Neural cell (in vitro differentiated cells): Measurements from ENCODE around the gene MRGPRD. TPM values are rescaled to one million over a fixed set of nuclear protein-coding genes. Genes with fewer than 3 reads are reported as not detected.

Experiments
- H2AFZ ChIP-seq: fragments of 200-600, 300-800 bp; sonication (generic), shearing (Covaris generic); 2 replicates; pipeline ENCODE4 v1.6.0; 2014; ENCODE audit warnings: low read depth, mild to moderate bottlenecking, antibody characterized with exemption, low read length, moderate library complexity
- H3F3A ChIP-seq: fragments of 200-600 bp; shearing (Covaris generic); 2 replicates; pipeline ENCODE4 v1.6.1; 2016; ENCODE audit warnings: mild to moderate bottlenecking, moderate library complexity, mixed read lengths, antibody characterized with exemption, low read length; ENCODE audit not compliant: insufficient read depth, poor library complexity, severe bottlenecking
- H3K27ac ChIP-seq: fragments of 200-600, 300-800 bp; sonication (generic), shearing (Covaris generic); 2 replicates; pipeline ENCODE4 v1.5.1; 2014; ENCODE audit warnings: mild to moderate bottlenecking, low read length, moderate library complexity
- H3K27me3 ChIP-seq: fragments of 300-800, 200-600 bp; sonication (generic), shearing (Covaris generic); 2 replicates; pipeline ENCODE4 v1.6.0; 2014; ENCODE audit warnings: mild to moderate bottlenecking, low read depth, low read length, moderate library complexity; ENCODE audit not compliant: insufficient read depth
- H3K36me3 ChIP-seq: fragments of 300-800, 200-600 bp; sonication (generic), shearing (Covaris generic); 2 replicates; pipeline ENCODE4 v1.5.1; 2014; ENCODE audit warnings: mild to moderate bottlenecking, antibody characterized with exemption, low read length, moderate library complexity; ENCODE audit not compliant: insufficient read depth
- H3K4me2 ChIP-seq: fragments of 300-800, 200-600 bp; sonication (generic), shearing (Covaris generic); 2 replicates; pipeline ENCODE4 v1.6.0; 2014; ENCODE audit warnings: mild to moderate bottlenecking, low read length
- H3K4me3 ChIP-seq: fragments of 300-800, 200-600 bp; sonication (generic), shearing (Covaris generic); 2 replicates; pipeline ENCODE4 v1.5.1; 2014; ENCODE audit warnings: mild to moderate bottlenecking, low read length, moderate library complexity
- H3K79me2 ChIP-seq: fragments of 200-600 bp; shearing (Covaris generic); replicated peaks from 2 replicates; pipeline ENCODE4 v1.6.0; 2014; ENCODE audit warnings: mild to moderate bottlenecking, low read length, moderate library complexity; ENCODE audit not compliant: insufficient read depth
- H3K9ac ChIP-seq: fragments of 300-800, 200-600 bp; sonication (generic), shearing (Covaris generic); 2 replicates; pipeline ENCODE4 v1.6.1; 2016; ENCODE audit warnings: mild to moderate bottlenecking, low read length, mixed read lengths
- H3K9me2 ChIP-seq: fragments of 200-600 bp; shearing (Covaris generic); 2 replicates; pipeline ENCODE4 v1.6.1; 2016; ENCODE audit warnings: mild to moderate bottlenecking, low read length, mixed read lengths; ENCODE audit not compliant: insufficient read depth
- H3K9me3 ChIP-seq: fragments of 200-600, 300-800 bp; sonication (generic), shearing (Covaris generic); 2 replicates; pipeline ENCODE4 v1.6.1; 2016; ENCODE audit warnings: mild to moderate bottlenecking, mixed run types, low read length, moderate library complexity, mixed read lengths
- H4K20me1 ChIP-seq: fragments of 200-600 bp; shearing (Covaris generic); 2 replicates; pipeline ENCODE4 v1.6.1; 2016; ENCODE audit warnings: mild to moderate bottlenecking, mixed run types; ENCODE audit not compliant: insufficient read depth
- EP300 ChIP-seq: fragments of 450-650 bp; conservative IDR thresholded peaks from 2 replicates; pipeline ENCODE4 v1.6.1; 2014; ENCODE audit warnings: antibody characterized with exemption, mild to moderate bottlenecking, moderate library complexity; ENCODE audit not compliant: poor library complexity, severe bottlenecking
- EZH2 ChIP-seq: fragments of 200-600, 300-800 bp; shearing (Covaris generic), sonication (generic); IDR thresholded peaks from 2 replicates; pipeline ENCODE4 v1.6.1; 2014; ENCODE audit warnings: antibody characterized with exemption, low read length, borderline replicate concordance, mild to moderate bottlenecking; ENCODE audit not compliant: insufficient read depth, poor library complexity, severe bottlenecking
- MXI1 ChIP-seq: fragments of 450-650 bp; conservative IDR thresholded peaks from 2 replicates; pipeline ENCODE4 v1.6.1; 2014; ENCODE audit warnings: antibody characterized with exemption, mild to moderate bottlenecking; ENCODE audit not compliant: poor library complexity, severe bottlenecking
- POLR2AphosphoS5 ChIP-seq: IDR thresholded peaks from 2 replicates; pipeline ENCODE4 v1.6.1; 2012
- RAD21 ChIP-seq: fragments of 450-650 bp; conservative IDR thresholded peaks from 2 replicates; pipeline ENCODE4 v1.6.1; 2014; ENCODE audit warnings: antibody characterized with exemption, mild to moderate bottlenecking, moderate library complexity
- SMC3 ChIP-seq: fragments of 450-650 bp; conservative IDR thresholded peaks from 2 replicates; pipeline ENCODE4 v1.6.1; 2014; ENCODE audit warnings: antibody characterized with exemption, mild to moderate bottlenecking, moderate library complexity; ENCODE audit not compliant: poor library complexity
- TAF1 ChIP-seq: IDR thresholded peaks from 2 replicates; pipeline ENCODE4 v1.6.1; 2012; ENCODE audit warnings: low read depth
- polyA plus RNA-seq: library from polyadenylated mRNA; depleted of rRNA; stranded (reverse); fragments of >200 nt; gene quantifications from 2 replicates; pipeline ENCODE4 v1.2.3, GENCODE V29; 2014
- TF ChIP-seq, protein P1 (sequence below): fragments of 450-650 bp; IDR thresholded peaks from 2 replicates; pipeline ENCODE4 v1.5.1; 2014; ENCODE audit warnings: antibody characterized with exemption, mild to moderate bottlenecking, moderate library complexity; ENCODE audit not compliant: poor library complexity, severe bottlenecking

MRGPRD gene
- polyA plus RNA-seq, 1 donor from 2014 or later: not detected

DNA sequence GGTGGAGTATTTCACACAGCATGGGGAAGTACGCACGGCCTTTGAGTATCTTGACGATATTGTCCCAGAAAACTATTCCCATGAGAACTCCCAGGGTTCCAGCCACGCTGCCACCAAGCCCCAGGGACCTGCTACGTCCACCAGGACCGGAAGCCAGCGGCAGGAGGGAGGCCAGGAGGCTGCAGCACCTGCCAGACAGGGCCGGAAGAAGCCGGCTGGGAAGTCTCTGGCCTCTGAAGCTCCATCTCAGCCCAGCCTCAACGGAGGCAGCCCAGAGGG is 44.5 kb downstream of the MRGPRD start:
- H3K4me2 ChIP-seq: no peak overlapping the region
- H3K36me3 ChIP-seq: no peaks in the 10 kb centered on the region
- TF ChIP-seq TAF1 (no peak), EP300 (no peak), RAD21 (no peak), MXI1 (no peak), EZH2 (no peak)
- TF ChIP-seq, protein P1, sequence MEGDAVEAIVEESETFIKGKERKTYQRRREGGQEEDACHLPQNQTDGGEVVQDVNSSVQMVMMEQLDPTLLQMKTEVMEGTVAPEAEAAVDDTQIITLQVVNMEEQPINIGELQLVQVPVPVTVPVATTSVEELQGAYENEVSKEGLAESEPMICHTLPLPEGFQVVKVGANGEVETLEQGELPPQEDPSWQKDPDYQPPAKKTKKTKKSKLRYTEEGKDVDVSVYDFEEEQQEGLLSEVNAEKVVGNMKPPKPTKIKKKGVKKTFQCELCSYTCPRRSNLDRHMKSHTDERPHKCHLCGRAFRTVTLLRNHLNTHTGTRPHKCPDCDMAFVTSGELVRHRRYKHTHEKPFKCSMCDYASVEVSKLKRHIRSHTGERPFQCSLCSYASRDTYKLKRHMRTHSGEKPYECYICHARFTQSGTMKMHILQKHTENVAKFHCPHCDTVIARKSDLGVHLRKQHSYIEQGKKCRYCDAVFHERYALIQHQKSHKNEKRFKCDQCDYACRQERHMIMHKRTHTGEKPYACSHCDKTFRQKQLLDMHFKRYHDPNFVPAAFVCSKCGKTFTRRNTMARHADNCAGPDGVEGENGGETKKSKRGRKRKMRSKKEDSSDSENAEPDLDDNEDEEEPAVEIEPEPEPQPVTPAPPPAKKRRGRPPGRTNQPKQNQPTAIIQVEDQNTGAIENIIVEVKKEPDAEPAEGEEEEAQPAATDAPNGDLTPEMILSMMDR: no peak
- H3K9ac ChIP-seq: no peak overlapping the region
- H3K79me2 ChIP-seq: no peaks in the 10 kb centered on the region
- no peaks in the 10 kb centered on the region for H4K20me1 ChIP-seq
- no peak overlapping the region for H3K4me3 ChIP-seq
- H3K9me2 ChIP-seq: no peaks in the 10 kb centered on the region
- H3F3A ChIP-seq: no peaks in the 10 kb centered on the region
- H3K27me3 ChIP-seq: no peaks in the 10 kb centered on the region
- no peak overlapping the region for H2AFZ ChIP-seq
- no peak overlapping the region for H3K27ac ChIP-seq
- no peaks in the 10 kb centered on the region for H3K9me3 ChIP-seq

DNA sequence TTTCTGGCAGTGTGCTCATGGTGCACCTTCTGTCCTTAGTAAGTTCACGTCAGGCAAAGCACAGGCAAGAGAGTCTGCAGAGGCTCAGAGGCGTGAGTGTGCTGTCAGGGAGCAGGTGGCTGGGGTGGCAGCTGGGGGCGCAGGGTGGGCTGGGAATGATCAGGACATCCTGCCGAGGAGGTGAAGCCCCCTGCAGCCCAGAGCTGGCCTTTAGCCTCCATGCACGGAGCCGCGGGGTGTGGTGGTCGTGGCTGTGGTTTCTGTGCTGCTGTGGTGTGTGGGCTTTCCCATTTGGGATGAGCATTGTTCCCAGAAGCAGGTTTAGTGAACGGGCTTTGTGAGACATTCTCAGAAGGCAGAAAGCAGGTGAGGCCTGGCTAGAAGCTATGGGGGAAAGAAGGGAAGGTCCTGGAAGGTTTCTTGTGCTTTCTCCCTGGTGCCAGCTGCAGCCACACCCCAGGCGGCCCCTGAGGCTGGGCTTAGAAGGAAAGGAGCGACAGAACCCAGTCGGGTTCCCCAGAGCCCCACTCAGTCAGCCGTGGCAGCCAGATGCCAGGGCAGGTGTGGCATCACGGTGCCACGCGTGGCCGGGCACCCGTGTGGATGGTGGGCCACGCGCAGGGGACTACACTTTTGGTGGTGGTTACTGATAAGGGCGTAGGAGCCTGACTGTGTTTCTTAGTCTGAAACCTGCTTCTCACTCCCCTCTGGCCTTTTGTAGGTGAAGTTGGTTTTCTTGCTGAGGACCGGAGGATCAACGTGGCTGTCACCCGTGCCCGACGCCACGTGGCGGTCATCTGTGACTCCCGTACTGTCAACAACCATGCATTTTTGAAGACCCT is 45.0 kb downstream of the MRGPRD start:
- Histone ChIP-seq H3K27ac (no peak overlapping the region), H3K9me3 (no peaks in the 10 kb centered on the region), H2AFZ (no peak overlapping the region), H3K27me3 (no peaks in the 10 kb centered on the region), H4K20me1 (no peaks in the 10 kb centered on the region), H3K9me2 (no peaks in the 10 kb centered on the region), H3F3A (no peaks in the 10 kb centered on the region), H3K4me3 (no peak overlapping the region), H3K4me2 (no peak overlapping the region), H3K36me3 (no peaks in the 10 kb centered on the region), H3K9ac (no peak overlapping the region), H3K79me2 (no peaks in the 10 kb centered on the region)
- TF ChIP-seq MXI1 (no peak), POLR2AphosphoS5 (no peak), EZH2 (no peak), TAF1 (no peak), SMC3 (no peak), EP300 (no peak)

DNA sequence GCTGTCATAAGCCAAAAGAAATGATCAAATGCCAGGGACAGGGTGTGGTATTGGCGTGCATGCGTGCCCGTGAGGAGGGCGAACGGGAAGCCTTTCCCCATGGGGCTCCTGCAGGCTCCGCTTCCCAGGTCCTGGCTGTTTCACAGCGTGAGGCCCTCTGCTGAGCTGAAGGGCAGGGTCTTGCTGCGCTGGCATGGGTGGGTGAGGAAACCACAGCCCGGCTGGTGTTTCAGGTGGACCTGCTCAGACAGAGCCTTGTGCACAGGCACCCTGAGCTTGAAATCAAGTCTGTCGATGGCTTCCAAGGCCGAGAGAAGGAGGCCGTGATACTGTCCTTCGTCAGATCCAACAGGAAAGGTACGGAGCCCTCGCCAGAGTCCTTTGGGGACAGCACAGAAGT is 45.7 kb downstream of the MRGPRD start:
- Histone ChIP-seq H3K27ac (no peak overlapping the region), H3K9me2 (no peaks in the 10 kb centered on the region), H3K79me2 (no peaks in the 10 kb centered on the region), H3K9me3 (no peaks in the 10 kb centered on the region), H3K27me3 (no peaks in the 10 kb centered on the region), H3K36me3 (no peaks in the 10 kb centered on the region), H3F3A (no peaks in the 10 kb centered on the region), H3K9ac (no peak overlapping the region), H2AFZ (no peak overlapping the region), H3K4me2 (no peak overlapping the region), H3K4me3 (no peak overlapping the region), H4K20me1 (no peaks in the 10 kb centered on the region)
- TF ChIP-seq POLR2AphosphoS5 (no peak), EZH2 (no peak), SMC3 (no peak), RAD21 (no peak), MXI1 (no peak), TAF1 (no peak), EP300 (no peak)
- TF ChIP-seq, protein P1: no peak
